HG02759 (cell line): ENCODE results near the gene ADH4.
"Not testable (repeated sequence)": the region's sequence is repeated elsewhere in the genome, so short reads cannot be mapped to it uniquely, and the experiment has no call there.

Experiments used
- ATAC-seq: cut with Tn5 transposase; IDR thresholded peaks from one replicate; pipeline ENCODE4 v1.9.1; 2021; ENCODE audit warnings: mild to moderate bottlenecking, moderate library complexity; ENCODE audit not compliant: unreplicated experiment

ADH4 gene

DNA sequence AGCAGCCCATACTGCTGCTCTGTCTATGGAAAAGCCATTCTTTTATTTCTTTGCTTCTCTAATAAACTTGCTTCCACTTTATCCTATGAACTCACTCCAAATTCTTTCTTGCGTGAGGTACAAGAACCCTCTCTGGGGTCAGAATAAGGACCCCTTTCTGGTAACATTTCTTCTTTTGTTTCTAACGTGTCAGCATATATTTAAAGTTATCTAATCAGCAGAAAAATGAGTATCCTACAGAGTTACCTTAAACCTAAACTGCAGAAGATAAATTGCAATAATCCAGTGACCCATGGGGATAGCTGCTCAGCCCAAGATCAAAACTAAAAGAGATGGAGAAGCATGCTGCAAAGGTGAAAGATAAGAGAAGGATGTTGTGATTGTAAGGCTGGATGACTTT is 59.5 kb downstream of the ADH4 start:
- ATAC-seq: no peak

DNA sequence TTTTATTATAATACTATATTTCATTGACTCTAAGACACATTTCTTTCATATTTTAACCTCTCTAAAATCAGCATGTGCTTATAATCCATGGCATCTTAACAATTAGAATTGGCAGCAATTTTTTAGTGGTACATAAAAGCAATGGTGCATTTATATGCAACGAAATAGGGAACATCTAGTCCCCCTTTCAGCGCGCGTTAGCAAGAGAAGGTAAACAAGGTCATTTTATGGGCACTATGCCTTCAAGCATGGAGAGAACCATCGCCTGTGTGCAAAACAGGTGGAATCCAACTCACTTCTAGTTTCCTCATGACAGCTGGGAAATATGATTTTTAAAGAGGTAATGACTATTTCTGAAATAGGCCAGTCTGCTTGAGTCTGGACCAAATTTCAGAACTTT is 61.9 kb downstream of the ADH4 start:
- no peak for ATAC-seq

DNA sequence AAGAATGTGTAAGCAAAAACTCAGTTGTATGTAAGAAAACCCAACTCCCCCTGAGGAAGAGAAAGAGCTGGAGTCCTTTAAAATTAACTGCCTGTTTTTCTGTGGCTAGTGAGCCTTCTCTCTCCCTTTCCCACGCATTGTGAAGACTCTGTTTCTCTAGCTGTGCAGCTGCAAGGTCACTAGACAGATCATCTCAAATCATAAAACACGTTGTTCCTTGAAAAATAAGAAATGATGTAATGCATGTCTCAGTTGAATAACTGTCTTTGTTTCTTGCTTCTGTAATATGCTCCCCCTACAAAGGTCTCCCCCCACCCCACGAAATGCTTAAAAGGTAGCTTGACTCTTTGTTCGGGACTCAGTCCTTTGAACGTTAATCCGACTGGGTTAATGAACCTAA is 63.2 kb downstream of the ADH4 start:
- not testable (repeated sequence) for ATAC-seq

DNA sequence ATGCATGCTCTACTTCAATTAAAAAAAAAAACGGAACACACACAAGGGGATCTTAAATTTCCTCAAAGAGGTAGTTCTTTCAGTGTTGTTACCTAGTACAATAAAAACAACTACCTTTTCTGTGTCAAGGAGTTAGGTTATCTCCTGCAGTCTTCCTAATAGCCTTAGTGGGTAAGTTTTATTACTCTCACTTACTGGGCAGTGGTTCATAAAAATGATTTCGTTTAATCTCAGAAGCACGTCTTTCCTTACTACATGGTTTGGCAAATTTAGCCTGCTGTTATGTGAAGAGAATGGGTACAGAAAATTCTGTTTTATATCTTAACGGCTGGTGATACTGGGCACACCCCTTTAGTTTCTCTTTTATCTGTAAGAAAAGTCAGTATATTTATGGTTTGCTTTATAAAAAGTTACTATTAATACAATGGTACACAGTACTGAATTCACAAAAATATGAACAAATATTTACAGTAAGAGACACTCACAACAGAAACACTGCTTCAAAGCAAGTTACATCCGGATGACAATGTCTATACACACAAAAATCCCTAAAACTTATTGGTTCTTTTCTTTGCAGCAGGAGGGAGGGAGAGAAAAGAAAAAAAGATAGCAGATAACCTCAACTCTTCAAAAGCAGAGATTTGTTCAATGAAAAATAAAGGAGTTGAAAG is 64.3 kb downstream of the ADH4 start:
- ATAC-seq: no peak

DNA sequence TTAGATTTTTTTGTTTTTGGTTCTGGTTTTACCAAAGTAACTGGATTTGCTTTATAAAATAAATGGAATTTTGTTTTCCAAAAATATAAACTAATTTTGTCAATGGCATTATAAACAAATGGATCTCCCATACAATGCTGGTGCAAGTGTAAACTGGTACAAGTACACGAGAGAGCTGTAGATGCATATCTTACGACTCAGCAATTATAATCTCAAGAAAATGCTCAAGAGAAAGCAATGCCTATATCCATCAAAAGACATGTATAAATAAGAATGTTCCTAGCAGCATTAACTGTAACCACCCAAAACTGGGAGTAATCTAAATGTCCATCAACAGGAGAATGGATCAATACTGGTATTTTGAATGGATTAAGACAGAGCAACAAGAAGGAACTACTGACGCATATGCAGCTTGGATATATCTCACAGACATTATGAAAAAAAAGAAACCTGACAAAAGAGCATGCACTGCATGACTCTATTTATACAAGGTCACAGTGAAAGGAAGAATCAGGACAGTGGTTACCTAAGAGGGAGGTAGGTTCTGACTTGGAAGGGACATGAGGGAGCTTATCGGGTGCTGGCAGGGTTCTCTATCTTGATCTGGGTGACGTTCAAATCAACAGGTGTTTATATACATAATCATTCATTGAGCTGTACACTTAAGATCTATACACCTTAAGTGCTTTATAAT is 65.0 kb downstream of the ADH4 start:
- no peak for ATAC-seq

DNA sequence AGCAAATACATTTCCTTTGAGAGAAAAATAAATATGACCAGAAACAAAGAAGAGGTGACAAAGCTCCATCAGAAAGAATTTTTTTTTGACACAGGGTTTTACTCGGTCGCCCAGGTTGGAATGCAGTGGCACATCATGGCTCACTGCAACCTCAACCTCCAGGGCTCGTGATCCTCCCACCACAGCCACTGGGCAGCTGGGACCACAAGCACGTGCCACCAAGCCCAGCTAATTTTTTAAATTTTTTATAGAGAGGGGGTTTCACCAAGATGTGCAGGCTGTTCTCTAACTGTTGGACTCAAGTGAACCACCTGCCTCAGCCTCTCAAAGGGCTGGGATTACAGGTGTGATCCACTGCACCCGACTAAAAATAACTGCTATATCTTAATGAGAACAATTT is 65.8 kb downstream of the ADH4 start:
- ATAC-seq: no peak

DNA sequence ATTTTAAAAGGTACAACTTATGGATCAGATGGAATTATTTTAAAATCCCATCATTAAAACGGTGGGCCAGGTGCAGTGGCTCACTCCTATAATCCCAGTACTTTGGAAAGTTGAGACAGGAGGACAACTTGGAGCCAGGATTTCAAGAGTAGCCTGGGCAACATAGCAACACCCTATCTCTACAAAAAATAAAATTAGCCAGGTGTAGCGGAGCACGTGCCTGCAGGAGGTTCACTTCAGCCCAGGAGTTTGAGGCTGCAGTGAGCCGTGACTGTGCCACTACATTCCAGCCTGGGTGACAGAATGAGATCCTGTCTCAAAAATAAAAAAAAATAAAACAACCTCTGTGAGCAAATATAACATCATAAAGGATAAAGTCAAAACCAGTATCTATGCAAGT is 66.9 kb downstream of the ADH4 start:
- no peak for ATAC-seq

DNA sequence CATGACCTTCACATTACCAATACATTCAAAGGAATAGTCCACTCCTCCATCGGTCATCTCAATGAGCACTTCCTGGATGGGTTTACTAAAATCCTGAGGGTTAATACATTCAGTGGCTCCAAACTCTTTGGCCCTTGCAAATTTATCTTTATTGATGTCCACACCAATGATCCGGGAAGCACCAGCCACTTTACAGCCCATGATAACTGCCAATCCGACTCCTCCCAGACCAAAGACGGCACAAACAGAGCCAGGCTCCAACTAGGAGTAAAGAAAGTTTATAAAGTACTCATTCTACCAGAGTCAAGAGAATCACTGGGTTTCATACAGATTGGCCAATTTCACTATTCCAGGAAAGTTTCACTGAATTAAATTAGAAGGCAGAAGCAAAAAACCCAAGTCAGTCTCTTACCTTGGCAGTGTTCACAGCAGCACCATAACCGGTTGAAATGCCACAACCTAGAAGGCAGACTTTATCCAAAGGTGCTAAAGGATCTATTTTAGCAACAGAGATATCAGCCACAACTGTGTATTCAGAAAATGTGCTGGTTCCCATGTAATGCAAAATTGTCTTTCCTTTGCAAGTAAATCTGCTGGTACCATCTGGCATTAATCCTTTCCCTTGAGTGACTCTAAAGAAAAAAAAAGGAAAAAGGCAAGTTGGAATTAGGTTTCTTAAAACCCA is 67.7 kb downstream of the ADH4 start:
- no peak for ATAC-seq

DNA sequence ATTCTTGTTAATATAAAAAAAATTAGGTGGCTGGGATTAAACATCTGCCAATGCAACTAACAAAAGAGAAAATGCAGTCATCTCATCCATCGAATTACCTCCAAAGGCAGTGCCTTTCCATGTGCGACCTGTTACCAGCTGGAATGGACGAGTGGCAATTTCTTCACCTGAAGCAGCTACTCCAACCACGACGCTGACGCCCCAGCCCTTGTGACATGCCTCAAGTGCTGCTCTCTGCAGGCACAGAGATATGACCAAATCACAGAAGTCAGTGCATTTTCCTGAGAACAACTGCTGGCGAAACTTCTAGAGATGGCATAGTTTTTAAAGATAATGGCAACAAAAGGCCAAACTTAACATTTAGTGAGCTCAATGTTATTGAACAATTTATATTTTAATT is 69.3 kb downstream of the ADH4 start:
- ATAC-seq: no peak
